ENCODE data around the gene SLFN12L.
"Not testable (repeated sequence)": the region's sequence is repeated elsewhere in the genome, so short reads cannot be mapped to it uniquely, and the experiment has no call there.

SLFN12L gene

DNA sequence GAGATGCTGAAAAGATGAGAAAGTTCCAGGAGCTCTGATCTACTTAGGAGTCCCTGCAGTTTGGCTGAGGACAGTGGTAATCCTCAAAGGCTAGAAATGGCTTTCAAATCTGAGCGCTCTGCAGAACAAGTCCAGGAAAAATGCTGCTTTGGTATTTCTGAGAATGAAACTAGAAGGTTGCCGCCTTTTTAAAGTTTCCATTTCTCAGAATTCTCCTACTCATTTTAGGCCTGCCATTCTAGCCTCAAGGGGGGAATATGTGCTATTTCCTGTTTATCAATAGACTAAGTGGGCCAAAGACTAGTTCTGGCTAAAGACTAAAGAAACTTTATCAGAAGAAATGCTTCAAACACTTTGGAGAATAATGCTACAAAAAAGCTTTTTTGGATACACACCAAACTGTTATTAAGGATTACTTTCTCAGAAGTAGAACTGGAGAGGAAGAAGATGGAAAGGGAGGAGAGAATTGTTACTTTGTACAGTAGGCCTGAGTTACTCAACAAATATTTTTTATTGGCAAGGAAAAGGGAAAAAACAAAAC, at the start of gene SLFN12L:
TSS of gene SLFN12L (minus strand) at position 78 of the 541 bp plus-strand sequence. CDS start 15,314 bp downstream, outside the sequence.
- no peak for DNase-seq (ENCODE audit: low read depth in 2 of 2)

DNA sequence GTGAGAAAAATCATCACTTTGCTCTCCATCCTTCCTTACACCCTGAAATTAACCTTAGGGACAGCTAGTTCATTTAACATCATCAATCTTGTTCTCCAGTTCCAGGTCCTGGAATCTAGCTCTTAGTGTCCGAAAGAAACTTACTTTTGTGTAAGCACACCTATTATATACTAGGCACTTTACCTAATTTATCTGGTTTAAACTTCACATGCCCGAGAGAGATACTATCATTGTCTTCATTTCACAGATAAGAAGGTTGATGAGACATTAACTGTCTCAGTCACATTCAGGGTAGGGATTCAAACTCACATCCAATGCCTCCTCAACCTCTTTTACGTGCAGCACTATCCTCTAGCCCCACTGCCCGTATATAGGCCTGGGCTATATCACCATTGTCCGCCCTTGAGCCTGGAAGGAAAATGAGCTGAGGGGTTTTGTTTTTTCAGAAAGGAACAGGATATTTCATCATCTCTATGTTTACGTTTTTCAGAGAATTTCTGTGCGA, 49.1 kb upstream of the SLFN12L start:
- no peak for DNase-seq (ENCODE audit: low read depth in 2 of 2)

DNA sequence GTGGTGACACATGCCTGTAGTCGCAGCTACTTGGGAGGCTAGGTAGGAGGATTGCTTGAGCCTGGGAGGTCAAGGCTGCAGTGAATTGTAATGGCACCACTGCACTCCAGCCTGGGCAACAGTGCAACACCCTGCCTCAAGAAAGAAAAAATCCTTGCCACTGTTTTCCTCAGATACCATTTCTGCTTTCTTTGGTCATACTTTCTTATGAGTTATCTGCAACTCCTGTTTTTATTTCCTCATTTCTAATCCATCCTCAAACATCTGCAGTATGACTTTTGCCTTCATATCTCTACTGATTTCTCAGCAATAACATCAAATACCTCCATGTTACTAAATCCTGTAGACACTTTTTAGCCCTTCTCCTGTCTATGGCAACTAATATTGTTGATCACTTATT, 46.6 kb upstream of the SLFN12L start:
- DNase-seq (ENCODE audit: low read depth in 2 of 2) = no peak

GRCh38 chr17:35578929-35579432, 41.5 kb upstream of the SLFN12L start:
- DNase-seq (ENCODE audit: low read depth in 2 of 2) = no peak

DNA sequence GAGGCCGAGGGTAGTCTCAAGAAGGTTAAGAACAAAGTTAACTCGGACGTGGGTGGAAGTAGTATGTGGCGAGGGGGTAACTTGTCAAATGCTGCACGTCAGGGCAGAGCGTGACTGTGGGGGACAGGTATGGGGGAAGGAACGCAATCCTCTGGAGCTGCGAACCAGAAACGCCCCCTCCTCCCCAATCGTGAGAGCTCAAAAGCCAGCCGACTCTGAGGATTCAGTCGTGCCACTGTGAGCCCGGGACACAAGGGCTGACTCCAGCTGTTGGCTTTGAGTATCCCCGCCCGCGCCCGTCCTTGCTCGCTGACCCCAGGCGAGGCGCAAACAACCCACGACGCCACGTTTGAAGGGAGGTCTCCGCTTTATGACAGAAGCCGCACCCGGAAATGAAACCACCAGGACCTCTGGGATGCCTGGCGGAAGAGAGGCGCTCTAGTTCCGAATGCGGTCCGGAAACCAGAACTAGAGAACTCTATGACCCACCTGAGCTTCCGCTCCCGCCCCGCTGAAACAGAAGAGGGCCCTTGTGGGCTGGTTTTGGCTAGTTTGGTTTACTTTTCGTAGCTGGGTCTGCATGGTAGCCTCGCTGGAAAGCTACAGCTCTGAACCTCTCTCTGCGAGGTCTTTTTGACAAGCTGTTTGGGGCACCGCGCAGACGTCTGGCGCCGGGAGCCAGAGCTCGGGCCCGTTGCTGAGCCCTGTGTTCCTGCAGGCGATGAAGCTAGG, 40.9 kb upstream of the SLFN12L start, which contains the start of gene PEX12:
TSS of gene PEX12 (minus strand) at position 375 of the 732 bp plus-strand sequence. CDS start 550 bp downstream, outside the sequence.
- DNase-seq (ENCODE audit: low read depth in 2 of 2) = peak; percentile 75 to 82

DNA sequence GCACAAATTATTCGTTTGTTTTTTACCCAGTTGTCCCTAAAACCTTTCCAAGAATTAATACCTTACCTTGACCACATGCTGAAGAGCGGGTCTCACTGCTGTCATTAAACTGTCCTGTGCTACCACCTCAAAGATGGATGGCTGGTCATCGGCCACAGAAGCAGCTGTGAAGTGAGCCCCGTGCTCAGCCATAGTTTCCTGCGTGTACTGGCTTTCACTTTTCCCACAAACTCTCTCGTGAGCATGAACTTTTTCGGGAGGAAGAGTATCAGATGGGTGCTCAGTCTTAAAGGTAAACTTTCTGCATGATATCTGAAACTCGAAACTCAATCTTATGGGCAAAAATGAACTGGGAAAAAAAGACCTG, 40.3 kb upstream of the SLFN12L start:
- no peak for DNase-seq (ENCODE audit: low read depth in 2 of 2)

DNA sequence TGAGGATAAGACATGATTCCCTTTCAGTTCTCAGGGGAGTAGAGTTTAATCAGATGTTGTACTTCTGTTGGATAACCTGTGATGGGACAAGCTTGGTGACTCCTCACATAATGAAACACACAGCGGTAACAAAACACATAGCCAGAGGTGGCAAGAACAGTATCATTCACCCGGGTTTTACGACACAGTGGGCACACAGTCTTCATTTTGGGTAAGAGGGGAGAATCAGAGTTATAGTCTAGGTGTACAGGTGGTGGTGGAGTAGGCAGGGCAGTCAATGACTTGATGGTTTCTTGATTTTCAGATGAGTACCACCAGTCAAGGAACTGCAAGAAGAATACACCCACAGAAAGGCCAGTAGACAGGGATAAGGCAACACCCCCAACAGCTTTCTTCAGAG, 38.3 kb upstream of the SLFN12L start:
- DNase-seq (ENCODE audit: low read depth in 2 of 2) = no peak

DNA sequence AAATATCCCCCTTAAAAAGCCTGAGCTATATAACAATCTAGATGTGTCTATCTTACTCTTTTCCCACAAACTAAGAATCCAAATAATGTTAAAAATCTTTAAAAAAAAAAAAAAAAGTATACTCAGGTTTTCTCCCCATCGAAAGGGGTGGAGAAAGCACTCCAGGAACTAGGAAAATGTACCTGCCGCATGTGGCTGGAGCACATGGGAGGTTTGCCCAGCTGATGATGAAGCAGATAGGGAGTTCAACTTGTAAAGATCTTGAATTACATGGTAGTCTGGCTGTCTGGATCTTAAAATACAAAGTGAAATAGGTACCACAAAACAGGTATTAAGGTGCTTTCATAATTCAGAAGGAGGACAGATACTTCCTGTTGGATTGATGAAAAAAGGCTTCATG, 31.9 kb upstream of the SLFN12L start:
- DNase-seq (ENCODE audit: low read depth in 2 of 2) = no peak

- DNase-seq (ENCODE audit: low read depth in 2 of 2) = peak; percentile 17 to 25
Measured at GRCh38 chr17:35568561-35568960, 31.1 kb upstream of the SLFN12L start.

GRCh38 chr17:35566968-35567367, 29.5 kb upstream of the SLFN12L start:
- no peak for DNase-seq (ENCODE audit: low read depth in 2 of 2)

GRCh38 chr17:35563181-35563580, 25.7 kb upstream of the SLFN12L start:
- DNase-seq (ENCODE audit: low read depth in 2 of 2) = not testable (repeated sequence)

GRCh38 chr17:35560703-35561102, 23.2 kb upstream of the SLFN12L start, which contains the start of gene SLFN14:
Gene SLFN14, minus strand, starts transcription at chr17:35560819. Its CDS starts 2,757 bp downstream, at chr17:35558062.
- no peak for DNase-seq (ENCODE audit: low read depth in 2 of 2)

GRCh38 chr17:35559495-35560210, 22.2 kb upstream of the SLFN12L start:
- no peak for DNase-seq (ENCODE audit: low read depth in 2 of 2)

GRCh38 chr17:35557353-35557752, 19.9 kb upstream of the SLFN12L start:
- DNase-seq (ENCODE audit: low read depth in 2 of 2) = no peak

DNA sequence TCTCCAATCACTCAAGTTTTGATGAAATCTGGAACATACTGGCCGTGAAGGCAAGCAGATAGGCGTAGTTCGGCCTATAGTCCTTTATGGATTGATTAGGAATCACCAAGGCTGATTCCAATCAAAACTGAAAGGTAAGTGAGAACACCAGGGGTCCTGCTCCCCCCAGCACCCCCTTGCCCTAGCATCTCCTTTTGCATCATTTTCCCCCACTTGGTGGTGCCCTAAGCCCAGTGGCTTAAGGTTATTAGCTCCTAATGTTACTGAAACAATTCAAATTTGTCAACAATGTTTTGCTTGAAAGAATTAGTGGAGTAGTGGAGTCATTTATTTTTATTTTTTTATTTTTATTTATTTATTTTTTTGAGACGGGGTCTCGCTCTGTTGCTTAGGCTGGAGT, 18.2 kb upstream of the SLFN12L start:
- no peak for DNase-seq (ENCODE audit: low read depth in 2 of 2)

- no peak for DNase-seq (ENCODE audit: low read depth in 2 of 2)
Measured at GRCh38 chr17:35554668-35555067, 17.2 kb upstream of the SLFN12L start.

GRCh38 chr17:35553310-35553709, 15.8 kb upstream of the SLFN12L start:
- DNase-seq (ENCODE audit: low read depth in 2 of 2) = no peak

DNA sequence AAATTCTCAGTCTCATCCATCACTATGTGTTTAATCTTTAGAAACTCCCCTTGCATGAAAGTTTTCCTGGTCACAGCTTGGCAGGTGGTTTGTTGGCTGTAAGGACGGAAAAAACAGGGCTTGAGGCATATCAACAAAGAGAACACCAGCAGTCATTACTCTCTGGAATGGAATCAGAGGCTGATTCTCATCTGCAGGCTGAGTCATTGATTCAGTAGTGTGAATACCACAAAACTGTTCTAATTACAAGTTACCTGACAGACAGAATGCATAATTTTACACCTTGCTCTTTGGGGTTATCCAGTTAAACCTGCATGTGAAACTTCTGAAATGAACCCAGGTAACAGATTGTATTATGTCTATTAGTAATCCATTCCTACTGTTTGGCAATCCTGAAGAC, 11.5 kb upstream of the SLFN12L start:
- DNase-seq (ENCODE audit: low read depth in 2 of 2) = no peak

GRCh38 chr17:35548208-35548810, 10.8 kb upstream of the SLFN12L start:
- DNase-seq (ENCODE audit: low read depth in 2 of 2) = no peak

GRCh38 chr17:35546487-35546886, 9.0 kb upstream of the SLFN12L start:
- DNase-seq (ENCODE audit: low read depth in 2 of 2) = no peak

DNA sequence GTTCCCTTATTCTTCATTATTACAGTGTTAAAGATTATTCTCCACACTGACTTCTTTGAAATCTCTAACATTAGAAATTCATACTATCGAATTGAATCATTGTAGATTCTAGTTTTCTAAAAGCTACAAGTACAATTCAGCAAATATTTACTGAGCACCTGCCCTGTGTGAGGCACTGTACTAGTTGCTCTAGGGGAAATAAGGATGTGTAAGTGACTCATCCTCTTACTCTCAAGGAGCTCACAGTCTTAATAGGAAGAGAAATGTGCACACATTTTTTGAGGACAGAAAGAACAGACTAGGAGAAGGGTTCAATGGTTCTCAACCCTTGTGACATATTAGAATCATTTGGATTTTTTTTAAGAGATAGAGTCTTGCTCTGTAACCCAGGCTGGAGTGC, 7.7 kb upstream of the SLFN12L start:
- no peak for DNase-seq (ENCODE audit: low read depth in 2 of 2)

DNA sequence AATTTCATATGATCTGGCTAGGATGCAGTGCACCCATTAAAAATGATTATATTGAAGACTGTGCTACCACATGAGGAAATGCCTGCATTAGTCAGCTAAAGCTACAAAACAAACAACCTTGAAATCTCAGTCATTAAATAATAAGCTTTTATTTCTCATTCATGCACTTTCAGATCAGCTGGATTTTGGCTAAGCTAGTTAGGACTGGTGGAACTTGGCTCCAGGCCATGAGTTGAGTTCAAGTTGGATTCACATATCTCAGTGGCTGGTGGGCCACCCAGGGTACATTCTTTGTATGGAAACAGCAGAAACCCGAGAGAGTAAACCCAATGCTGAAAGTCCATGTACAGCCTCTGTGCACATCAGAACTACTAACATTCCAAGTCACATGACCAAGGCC, 6.4 kb upstream of the SLFN12L start:
- no peak for DNase-seq (ENCODE audit: low read depth in 2 of 2)

Data from stimulated activated CD8-positive, alpha-beta memory T cell treated with anti-CD3 and anti-CD28 coated beads, Interleukin-15, amount 100 ng/mL, for 48 hours (primary cell).